A549 treated with AZD9567 at 1 μM for 4 hours (cell line): ENCODE data around the gene COG6. TPM values are rescaled to one million over a fixed set of nuclear protein-coding genes. Genes with fewer than 3 reads are reported as not detected.

Experiments used
- total RNA-seq: library from RNA; stranded (reverse); fragments of 200-300 nt; extraction: Qiagen RNA extraction; gene quantifications from 5 replicates; pipeline ENCODE4 v1.2.3, GENCODE V29; 2022; ENCODE audit not compliant: insufficient read depth

COG6 gene
- 3.5 to 7.9 TPM (median 4.8 TPM) in 5 replicates for total RNA-seq

DNA sequence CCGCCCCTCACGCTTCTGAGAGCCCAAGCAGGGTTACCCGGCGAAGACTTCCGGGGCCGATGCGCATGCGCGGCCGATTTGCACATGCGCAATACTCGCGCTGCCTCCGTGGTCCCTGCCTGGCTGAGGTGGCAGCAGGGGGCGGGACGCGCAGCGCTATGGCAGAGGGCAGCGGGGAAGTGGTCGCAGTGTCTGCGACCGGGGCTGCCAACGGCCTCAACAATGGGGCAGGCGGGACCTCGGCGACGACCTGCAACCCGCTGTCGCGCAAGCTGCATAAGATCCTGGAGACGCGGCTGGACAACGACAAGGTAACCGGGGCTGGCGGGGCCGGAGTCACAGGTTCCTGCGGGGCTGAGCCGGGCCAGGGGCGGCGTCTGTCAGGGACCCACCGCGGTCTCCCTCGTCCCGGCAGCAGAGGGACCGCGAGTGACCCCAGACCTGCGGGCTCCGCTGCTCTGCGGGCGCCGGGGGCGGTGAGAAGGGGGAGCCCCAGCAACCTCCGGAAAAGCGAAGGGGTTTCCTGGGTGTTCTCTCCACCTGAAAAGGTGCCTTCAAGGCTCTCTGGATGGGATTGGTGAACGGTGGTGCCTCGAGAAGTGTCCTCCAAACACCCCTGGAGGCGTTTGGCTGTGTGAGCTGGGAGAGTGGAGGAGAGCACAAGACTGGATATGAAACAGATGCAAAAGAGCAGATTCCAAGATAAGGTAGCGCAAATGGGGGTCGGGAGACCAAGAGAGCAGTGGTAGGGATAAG, at the start of gene COG6:
Gene COG6 (plus strand): TSS at position 94 of the 756 bp plus-strand sequence. CDS start 65 bp downstream, at position 159.

Other genes starting within 250 kb of the COG6 start
- 5.7 to 12.3 TPM (median 6.0 TPM) in 5 replicates for gene LHFPL6, start 52.5 kb upstream of the COG6 start, total RNA-seq